Ovary (tissue), 10 donors: ENCODE results near the gene TCEANC2. TPM values are rescaled to one million over a fixed set of nuclear protein-coding genes. Genes with fewer than 3 reads are reported as not detected.
"Not testable (repeated sequence)": the region's sequence is repeated elsewhere in the genome, so short reads cannot be mapped to it uniquely, and the experiment has no call there.

Experiments used
- DNase-seq, 5 donors: peaks; one replicate each; pipeline ENCODE4 v3.0.0-alpha.2; 2019 to 2020
- H3K27ac ChIP-seq, 2 donors: fragments of 200-600 bp; one replicate each; pipeline versions ENCODE4 v1.5.1 to v1.8.0; 2019 to 2022
- H3K27me3 ChIP-seq: fragments of 200-600 bp; one replicate; pipeline ENCODE4 v1.8.0; 2022
- H3K36me3 ChIP-seq: fragments of 200-600 bp; sonication (generic); one replicate; pipeline ENCODE4 v1.5.1; 2019
- H3K4me1 ChIP-seq: one replicate; pipeline ENCODE4 v1.8.1; 2013; ENCODE audit warnings: mild to moderate bottlenecking, moderate library complexity; ENCODE audit not compliant: insufficient read depth
- H3K4me3 ChIP-seq: fragments of 200-600 bp; sonication (generic); one replicate; pipeline ENCODE4 v1.5.1; 2017
- H3K9me3 ChIP-seq, 2 donors: fragments of 200-600 bp in 1 of 2; sonication (generic) in 1 of 2; one replicate each; pipeline versions ENCODE4 v1.5.1 to v1.8.1; 2013 to 2019; ENCODE audit warnings: mild to moderate bottlenecking in 1 of 2, moderate library complexity in 1 of 2
- CTCF ChIP-seq, 3 donors: fragments of 450-650 bp in 2 of 3; fragments of 200-600 bp in 1 of 3; IDR thresholded peaks; one replicate each; pipeline versions ENCODE4 v1.5.1 to v1.8.0; 2016 to 2022; ENCODE audit warnings: antibody characterized with exemption in 3 of 3, mild to moderate bottlenecking in 1 of 3
- EP300 ChIP-seq: sonication (generic); formaldehyde crosslinking; IDR thresholded peaks from one replicate; pipeline ENCODE4 v1.6.1; 2017; ENCODE audit warnings: antibody characterized with exemption
- POLR2A ChIP-seq: fragments of 450-650 bp; IDR thresholded peaks from one replicate; pipeline ENCODE4 v1.6.1; 2017; ENCODE audit warnings: antibody characterized with exemption, mild to moderate bottlenecking, moderate library complexity
- WGBS, 3 donors: extraction: QIAGEN DNeasy Blood & Tissue Kit in 1 of 3; methylation state at CpG; one replicate each; pipeline versions ENCODE4 v1.1.5 to v1.1.7; 2013 to 2017; 5-methylcytosine and 5-hydroxymethylcytosine counted together
- intact Hi-C, 4 donors: fragments of 100-400 bp; cut with DNase I; formaldehyde crosslinking; loops; one replicate each; pipeline versions ENCODE4 v1.11.0 to v1.15.1; 2022 to 2023
- long read RNA-seq, 3 donors: library from polyadenylated mRNA in 2 of 3; unstranded in 2 of 3; transcript quantifications; one replicate each; pipeline ENCODE4 v2.0.0 and lab custom pipeline, GENCODE V29; 2021 to 2026
- polyA plus RNA-seq, 2 donors: library from polyadenylated mRNA; stranded (reverse); fragments of 200-250 nt in 1 of 2; fragments of 350-450 nt in 1 of 2; fragmentation: Illumina TruSeq in 1 of 2; extraction: RNeasy Lipid Tissue Mini Kit (QIAGEN cat#74804) in 1 of 2; gene quantifications; one replicate each; pipeline ENCODE4 v1.2.3, GENCODE V29; 2013 to 2014
- total RNA-seq, 7 donors: library from RNA; depleted of rRNA in 2 of 7; stranded (reverse); fragments of >200 nt in 2 of 7; fragmentation: NEBNext Ultra II Directional in 3 of 7; extraction: Animal tissue kit (Norgen Biotek cat#: 25700) in 3 of 7; gene quantifications; one replicate each; pipeline versions ENCODE4 v1.1.0 to v1.2.4, GENCODE V29; 2016 to 2023
- donor health status: DM: no; HTN: no; CAD: no; lungs with moderate emphysema.
- donor health status: DM: no; HTN: no; CAD: no.
- donor health status: Bipolar disorder and iron deficiency.
- donor health status: DM: yes; HTN: yes; CAD: no.
- donor health status: DM: no; HTN: no; CAD: no.
- donor health status: DM: yes; HTN: yes; CAD: no.

TCEANC2 gene
- total RNA-seq: 1 to 10 TPM; 1.8 to 4.7 (median 3.0) TPM
- polyA plus RNA-seq: 1 to 10 TPM; 1.9 to 5.2 TPM
- long read RNA-seq, donor 1, full-length matches to known transcripts: 4 of 7 reads
- long read RNA-seq, donor 1, partial matches to known transcripts: 0 of 7 reads
- long read RNA-seq, donor 1, other reads (novel, unspliced or antisense): 3 of 7 reads
- long read RNA-seq, donor 2, full-length matches to known transcripts: 10 of 10 reads
- long read RNA-seq, donor 2, partial matches to known transcripts: 0 of 10 reads
- long read RNA-seq, donor 2, other reads (novel, unspliced or antisense): 0 of 10 reads
- long read RNA-seq, donor 3, full-length matches to known transcripts: 3 of 5 reads
- long read RNA-seq, donor 3, partial matches to known transcripts: 0 of 5 reads
- long read RNA-seq, donor 3, other reads (novel, unspliced or antisense): 2 of 5 reads

GRCh38 chr1:54052934-54053744 lies at the start of gene TCEANC2, which contains the start of gene TMEM59:
TCEANC2 (plus strand) TSS chr1:54053608; CDS start chr1:54054423, 815 bp downstream.
TMEM59 (minus strand) TSS chr1:54053204; CDS start chr1:54053188, 16 bp downstream.
- H3K9me3 ChIP-seq: no peaks in the 10 kb centered on the region
- H3K4me1 ChIP-seq: peaks cover 4% of the 10 kb centered on the region
- intact Hi-C loops: loop anchor here in 2 of 4 donors (5.0 to 10.0 kb wide), 2 partner anchors 161 to 178 kb away; partner anchors contain the start of gene DIO1 (in 1 of the 2)
- DNase-seq: peak; percentile 94 to 97 (median 95)
- peak within 1 kb of the TSS; percentile 77 for H3K4me3 ChIP-seq
- peak in 1 of 3 donors; percentile 5 for TF ChIP-seq CTCF (IDR thresholded peaks at IDR 0.05)
- peak; percentile 18 for TF ChIP-seq EP300
- peak; percentile 73 for TF ChIP-seq POLR2A
- no peaks in the 10 kb centered on the region for H3K36me3 ChIP-seq
- peak within 1 kb of the TSS; percentile 82 to 84 for H3K27ac ChIP-seq
- 0% methylated on average over 59 of the region's 59 CpGs for WGBS, 3 donors
- H3K27me3 ChIP-seq: no peaks in the 10 kb centered on the region

GRCh38 chr1:54003750-54004480 lies 49.5 kb upstream of the TCEANC2 start:
- H3K9me3 ChIP-seq, H3K4me1 ChIP-seq, DNase-seq, H3K36me3 ChIP-seq, H3K27me3 ChIP-seq, H3K4me3 ChIP-seq, intact Hi-C loops, H3K27ac ChIP-seq: not testable (repeated sequence)
- WGBS, 3 donors: 90 to 94% (median 91%) methylated on average over 17 to 19 of the region's 19 CpGs

GRCh38 chr1:54004481-54005049 lies 48.8 kb upstream of the TCEANC2 start:
- 95 to 96% (median 96%) methylated on average over 26 to 27 of the region's 27 CpGs for WGBS, 3 donors
- no peaks in the 10 kb centered on the region for H3K36me3 ChIP-seq
- DNase-seq: no peak
- H3K27me3 ChIP-seq: no peaks in the 10 kb centered on the region
- no peak overlapping the region for H3K4me3 ChIP-seq
- intact Hi-C loops: no loop called here
- TF ChIP-seq EP300: no peak
- TF ChIP-seq CTCF (IDR thresholded peaks at IDR 0.05): no peak
- TF ChIP-seq POLR2A: no peak
- H3K27ac ChIP-seq: no peak overlapping the region
- H3K9me3 ChIP-seq: no peaks in the 10 kb centered on the region
- H3K4me1 ChIP-seq: no peaks in the 10 kb centered on the region

GRCh38 chr1:54006508-54006907 lies 46.9 kb upstream of the TCEANC2 start:
- TF ChIP-seq POLR2A (no peak), EP300 (no peak), CTCF (IDR thresholded peaks at IDR 0.05) (no peak)
- Histone ChIP-seq H3K4me3 (no peak overlapping the region), H3K4me1 (no peaks in the 10 kb centered on the region), H3K9me3 (no peaks in the 10 kb centered on the region), H3K27me3 (no peaks in the 10 kb centered on the region), H3K36me3 (no peaks in the 10 kb centered on the region), H3K27ac (no peak overlapping the region)
- WGBS, 3 donors: 70 to 75% (median 71%) methylated on average over 4 of the region's 4 CpGs
- intact Hi-C loops: no loop called here
- DNase-seq: no peak
